SK-N-SH treated with all-trans-retinoic acid at 6 μM for 48 hours (cell line): ENCODE measurements around the gene STIM2.

Experiments
- ATAC-seq: fragments of 200-7000 bp; cut with Tn5 transposase; 3 replicates; pipeline ENCODE4 v1.9.1; 2020; ENCODE audit warnings: mild to moderate bottlenecking, moderate library complexity
- ARNTL ChIP-seq: fragments of 450-650 bp; formaldehyde crosslinking; IDR thresholded peaks from 2 replicates; pipeline ENCODE4 v1.5.0; 2020; ENCODE audit warnings: low read depth, mild to moderate bottlenecking, moderate library complexity, borderline replicate concordance
- BACH2 ChIP-seq: fragments of 250-450 bp; sonication (Bioruptor Pico); IDR thresholded peaks from 2 replicates; pipeline ENCODE4 v1.9.0; 2021; ENCODE audit warnings: mild to moderate bottlenecking, borderline replicate concordance
- CREB5 ChIP-seq: fragments of 250-450 bp; sonication (Bioruptor Pico); IDR thresholded peaks from 2 replicates; pipeline ENCODE4 v1.5.1; 2020; ENCODE audit warnings: low read depth, mild to moderate bottlenecking, moderate library complexity
- CSDC2 ChIP-seq: fragments of 250-450 bp; sonication (Bioruptor Pico); IDR thresholded peaks from 2 replicates; pipeline ENCODE4 v1.5.0; 2020; ENCODE audit warnings: mild to moderate bottlenecking, moderate library complexity
- ESRRG ChIP-seq: fragments of 250-450 bp; sonication (Bioruptor Pico); IDR thresholded peaks from 2 replicates; pipeline ENCODE4 v1.6.1; 2021; ENCODE audit warnings: mild to moderate bottlenecking
- GLIS3 ChIP-seq: fragments of 250-450 bp; sonication (Bioruptor Pico); IDR thresholded peaks from 2 replicates; pipeline ENCODE4 v1.5.0; 2020; ENCODE audit warnings: mild to moderate bottlenecking, moderate library complexity
- ISL1 ChIP-seq: fragments of 250-450 bp; sonication (Bioruptor Pico); IDR thresholded peaks from 2 replicates; pipeline ENCODE4 v2.1.2; 2022; ENCODE audit warnings: mild to moderate bottlenecking, moderate library complexity
- OSR1 ChIP-seq: fragments of 250-450 bp; sonication (Bioruptor Pico); IDR thresholded peaks from 2 replicates; pipeline ENCODE4 v1.8.0; 2022; ENCODE audit warnings: moderate library complexity, mild to moderate bottlenecking, inconsistent platforms
- RARB ChIP-seq: fragments of 250-450 bp; sonication (Bioruptor Pico); IDR thresholded peaks from 2 replicates; pipeline ENCODE4 v1.8.0; 2021; ENCODE audit warnings: mild to moderate bottlenecking, moderate library complexity
- SNAI2 ChIP-seq: fragments of 250-450 bp; sonication (Bioruptor Pico); IDR thresholded peaks from 2 replicates; pipeline ENCODE4 v1.5.0; 2020; ENCODE audit warnings: mild to moderate bottlenecking, moderate library complexity
- TCF4 ChIP-seq: fragments of 250-450 bp; sonication (Bioruptor Pico); IDR thresholded peaks from 2 replicates; pipeline ENCODE4 v1.8.0; 2021; ENCODE audit warnings: mild to moderate bottlenecking, moderate library complexity, borderline replicate concordance
- TOX ChIP-seq: fragments of 250-450 bp; sonication (Bioruptor Pico); IDR thresholded peaks from 2 replicates; pipeline ENCODE4 v1.8.0; 2021; ENCODE audit warnings: mild to moderate bottlenecking, moderate library complexity, borderline replicate concordance
- ZC3H10 ChIP-seq: fragments of 250-450 bp; sonication (Bioruptor Pico); IDR thresholded peaks from 2 replicates; pipeline ENCODE4 v1.5.1; 2021; ENCODE audit warnings: mild to moderate bottlenecking, moderate library complexity
- ZFP3 ChIP-seq: fragments of 250-450 bp; sonication (Bioruptor Pico); IDR thresholded peaks from 2 replicates; pipeline ENCODE4 v1.5.0; 2020; ENCODE audit warnings: mild to moderate bottlenecking, moderate library complexity
- ZNF565 ChIP-seq: fragments of 450-650 bp; formaldehyde crosslinking; conservative IDR thresholded peaks from 2 replicates; pipeline ENCODE4 v1.5.0; 2020; ENCODE audit warnings: low read depth, mild to moderate bottlenecking, moderate library complexity
- ZNF70 ChIP-seq: fragments of 450-650 bp; formaldehyde crosslinking; IDR thresholded peaks from 2 replicates; pipeline ENCODE4 v1.5.0; 2020; ENCODE audit warnings: mild to moderate bottlenecking, moderate library complexity
- ZNF8 ChIP-seq: fragments of 450-650 bp; formaldehyde crosslinking; IDR thresholded peaks from 2 replicates; pipeline ENCODE4 v1.5.0; 2020; ENCODE audit warnings: mild to moderate bottlenecking, moderate library complexity
- TF ChIP-seq, protein P1 (sequence below): fragments of 250-450 bp; sonication (Bioruptor Pico); IDR thresholded peaks from 2 replicates; pipeline ENCODE4 v1.8.0; 2021; ENCODE audit warnings: low read depth, mild to moderate bottlenecking, moderate library complexity, borderline replicate concordance
- TF ChIP-seq, protein P2 (sequence below): fragments of 250-450 bp; sonication (Bioruptor Pico); IDR thresholded peaks from 2 replicates; pipeline ENCODE4 v1.8.0; 2020; ENCODE audit warnings: mild to moderate bottlenecking, moderate library complexity, borderline replicate concordance
- TF ChIP-seq, protein P3 (sequence below): fragments of 250-450 bp; sonication (Bioruptor Pico); IDR thresholded peaks from 2 replicates; pipeline ENCODE4 v1.5.0; 2020; ENCODE audit warnings: mild to moderate bottlenecking, moderate library complexity

Gene STIM2

DNA sequence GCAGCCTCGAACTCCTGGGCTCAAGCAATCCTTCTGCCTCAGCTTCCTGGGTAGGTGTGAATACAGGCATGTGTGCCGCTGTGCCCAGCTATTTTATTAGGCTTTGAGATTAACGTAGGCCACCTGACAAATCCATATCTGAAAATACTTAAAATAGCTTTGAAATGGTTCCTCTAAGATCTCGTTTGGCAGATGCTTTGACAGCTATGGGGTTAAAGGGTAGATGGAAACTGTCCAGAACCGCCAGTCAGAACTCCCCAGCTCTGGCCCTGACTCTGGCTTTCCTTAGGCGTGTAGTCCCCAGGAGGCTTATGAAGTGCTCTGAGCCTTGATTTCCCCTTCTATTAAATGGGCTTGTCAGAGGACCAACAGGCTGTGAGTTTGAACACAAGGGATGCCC is 32.8 kb upstream of the STIM2 start (continued):
- no peak for TF ChIP-seq ESRRG (CRISPR knock-in tag)
- TF ChIP-seq GLIS3 (CRISPR knock-in tag) = no peak
- no peak for TF ChIP-seq TOX
- TF ChIP-seq ZFP3 (CRISPR knock-in tag) = no peak
- no peak for TF ChIP-seq TCF4
- TF ChIP-seq, protein P1, sequence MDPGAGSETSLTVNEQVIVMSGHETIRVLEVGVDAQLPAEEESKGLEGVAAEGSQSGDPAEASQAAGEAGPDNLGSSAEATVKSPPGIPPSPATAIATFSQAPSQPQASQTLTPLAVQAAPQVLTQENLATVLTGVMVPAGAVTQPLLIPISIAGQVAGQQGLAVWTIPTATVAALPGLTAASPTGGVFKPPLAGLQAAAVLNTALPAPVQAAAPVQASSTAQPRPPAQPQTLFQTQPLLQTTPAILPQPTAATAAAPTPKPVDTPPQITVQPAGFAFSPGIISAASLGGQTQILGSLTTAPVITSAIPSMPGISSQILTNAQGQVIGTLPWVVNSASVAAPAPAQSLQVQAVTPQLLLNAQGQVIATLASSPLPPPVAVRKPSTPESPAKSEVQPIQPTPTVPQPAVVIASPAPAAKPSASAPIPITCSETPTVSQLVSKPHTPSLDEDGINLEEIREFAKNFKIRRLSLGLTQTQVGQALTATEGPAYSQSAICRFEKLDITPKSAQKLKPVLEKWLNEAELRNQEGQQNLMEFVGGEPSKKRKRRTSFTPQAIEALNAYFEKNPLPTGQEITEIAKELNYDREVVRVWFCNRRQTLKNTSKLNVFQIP = no peak
- no peak for TF ChIP-seq BACH2 (CRISPR knock-in tag)

- TF ChIP-seq, protein P2, sequence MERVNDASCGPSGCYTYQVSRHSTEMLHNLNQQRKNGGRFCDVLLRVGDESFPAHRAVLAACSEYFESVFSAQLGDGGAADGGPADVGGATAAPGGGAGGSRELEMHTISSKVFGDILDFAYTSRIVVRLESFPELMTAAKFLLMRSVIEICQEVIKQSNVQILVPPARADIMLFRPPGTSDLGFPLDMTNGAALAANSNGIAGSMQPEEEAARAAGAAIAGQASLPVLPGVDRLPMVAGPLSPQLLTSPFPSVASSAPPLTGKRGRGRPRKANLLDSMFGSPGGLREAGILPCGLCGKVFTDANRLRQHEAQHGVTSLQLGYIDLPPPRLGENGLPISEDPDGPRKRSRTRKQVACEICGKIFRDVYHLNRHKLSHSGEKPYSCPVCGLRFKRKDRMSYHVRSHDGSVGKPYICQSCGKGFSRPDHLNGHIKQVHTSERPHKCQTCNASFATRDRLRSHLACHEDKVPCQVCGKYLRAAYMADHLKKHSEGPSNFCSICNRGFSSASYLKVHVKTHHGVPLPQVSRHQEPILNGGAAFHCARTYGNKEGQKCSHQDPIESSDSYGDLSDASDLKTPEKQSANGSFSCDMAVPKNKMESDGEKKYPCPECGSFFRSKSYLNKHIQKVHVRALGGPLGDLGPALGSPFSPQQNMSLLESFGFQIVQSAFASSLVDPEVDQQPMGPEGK (CRISPR knock-in tag) = no peak
- TF ChIP-seq CSDC2 (CRISPR knock-in tag) = no peak
- no peak for TF ChIP-seq OSR1
- TF ChIP-seq ARNTL = no peak
- no peak for TF ChIP-seq ISL1 (CRISPR knock-in tag)
- TF ChIP-seq CREB5 = no peak
- TF ChIP-seq, protein P1 = no peak
- no peak for ATAC-seq
Measured at GRCh38 chr4:26829018-26829417, 31.6 kb upstream of the STIM2 start.

GRCh38 chr4:26830033-26830432 is 30.6 kb upstream of the STIM2 start:
- TF ChIP-seq ZNF565 (no peak), ARNTL (no peak), ZC3H10 (CRISPR knock-in tag) (no peak), SNAI2 (CRISPR knock-in tag) (no peak), ZNF8 (CRISPR knock-in tag) (no peak), CSDC2 (CRISPR knock-in tag) (no peak), BACH2 (CRISPR knock-in tag) (no peak), ZFP3 (CRISPR knock-in tag) (no peak), GLIS3 (CRISPR knock-in tag) (no peak), TCF4 (no peak), ZNF70 (no peak), RARB (no peak)
- TF ChIP-seq, protein P3, sequence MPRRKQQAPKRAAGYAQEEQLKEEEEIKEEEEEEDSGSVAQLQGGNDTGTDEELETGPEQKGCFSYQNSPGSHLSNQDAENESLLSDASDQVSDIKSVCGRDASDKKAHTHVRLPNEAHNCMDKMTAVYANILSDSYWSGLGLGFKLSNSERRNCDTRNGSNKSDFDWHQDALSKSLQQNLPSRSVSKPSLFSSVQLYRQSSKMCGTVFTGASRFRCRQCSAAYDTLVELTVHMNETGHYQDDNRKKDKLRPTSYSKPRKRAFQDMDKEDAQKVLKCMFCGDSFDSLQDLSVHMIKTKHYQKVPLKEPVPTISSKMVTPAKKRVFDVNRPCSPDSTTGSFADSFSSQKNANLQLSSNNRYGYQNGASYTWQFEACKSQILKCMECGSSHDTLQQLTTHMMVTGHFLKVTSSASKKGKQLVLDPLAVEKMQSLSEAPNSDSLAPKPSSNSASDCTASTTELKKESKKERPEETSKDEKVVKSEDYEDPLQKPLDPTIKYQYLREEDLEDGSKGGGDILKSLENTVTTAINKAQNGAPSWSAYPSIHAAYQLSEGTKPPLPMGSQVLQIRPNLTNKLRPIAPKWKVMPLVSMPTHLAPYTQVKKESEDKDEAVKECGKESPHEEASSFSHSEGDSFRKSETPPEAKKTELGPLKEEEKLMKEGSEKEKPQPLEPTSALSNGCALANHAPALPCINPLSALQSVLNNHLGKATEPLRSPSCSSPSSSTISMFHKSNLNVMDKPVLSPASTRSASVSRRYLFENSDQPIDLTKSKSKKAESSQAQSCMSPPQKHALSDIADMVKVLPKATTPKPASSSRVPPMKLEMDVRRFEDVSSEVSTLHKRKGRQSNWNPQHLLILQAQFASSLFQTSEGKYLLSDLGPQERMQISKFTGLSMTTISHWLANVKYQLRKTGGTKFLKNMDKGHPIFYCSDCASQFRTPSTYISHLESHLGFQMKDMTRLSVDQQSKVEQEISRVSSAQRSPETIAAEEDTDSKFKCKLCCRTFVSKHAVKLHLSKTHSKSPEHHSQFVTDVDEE (CRISPR knock-in tag) = no peak
- TF ChIP-seq, protein P2 (CRISPR knock-in tag) = no peak
- no peak for ATAC-seq
